Measurements from ENCODE around the gene CISD1. TPM values are rescaled to one million over a fixed set of nuclear protein-coding genes. Genes with fewer than 3 reads are reported as not detected.

CISD1 gene
- total and polyA plus RNA-seq, 10 of the 15 experiments (the other 5 are each of a cell fraction or from before 2014, with no cell fraction given): 23.0 to 162 (median 58.5) TPM

DNA sequence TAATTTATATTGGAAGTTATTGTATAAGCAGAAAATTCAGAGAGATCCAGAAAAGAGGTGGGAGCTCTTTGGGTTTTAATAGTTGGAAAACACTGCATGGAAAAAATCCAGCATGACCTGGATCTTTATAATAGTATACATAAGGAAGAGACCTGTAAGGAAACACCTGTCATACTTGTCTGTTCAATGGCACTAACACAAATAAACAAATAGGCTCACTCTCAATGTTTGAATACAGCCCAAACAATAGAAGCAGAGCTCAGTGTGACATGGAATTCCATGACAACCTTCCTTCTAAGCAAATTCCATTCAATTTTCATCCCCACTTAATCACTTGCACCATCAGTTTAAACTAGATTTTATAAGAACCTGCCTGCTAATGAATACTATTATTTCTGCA lies 31.7 kb downstream of the CISD1 start (continued):
- TF ChIP-seq DPF2 (IDR thresholded peaks at IDR 0.05) (no peak), BHLHE40 (IDR thresholded peaks at IDR 0.05; ENCODE audit: borderline replicate concordance in 1 of 2, low read depth in 2 of 2, low read length in 1 of 2) (no peak), RUNX3 (IDR thresholded peaks at IDR 0.05; ENCODE audit: low read length) (no peak), HDGF (IDR thresholded peaks at IDR 0.05) (no peak), BMI1 (IDR thresholded peaks at IDR 0.05; ENCODE audit: borderline replicate concordance) (no peak)
- TF ChIP-seq, protein P1, sequence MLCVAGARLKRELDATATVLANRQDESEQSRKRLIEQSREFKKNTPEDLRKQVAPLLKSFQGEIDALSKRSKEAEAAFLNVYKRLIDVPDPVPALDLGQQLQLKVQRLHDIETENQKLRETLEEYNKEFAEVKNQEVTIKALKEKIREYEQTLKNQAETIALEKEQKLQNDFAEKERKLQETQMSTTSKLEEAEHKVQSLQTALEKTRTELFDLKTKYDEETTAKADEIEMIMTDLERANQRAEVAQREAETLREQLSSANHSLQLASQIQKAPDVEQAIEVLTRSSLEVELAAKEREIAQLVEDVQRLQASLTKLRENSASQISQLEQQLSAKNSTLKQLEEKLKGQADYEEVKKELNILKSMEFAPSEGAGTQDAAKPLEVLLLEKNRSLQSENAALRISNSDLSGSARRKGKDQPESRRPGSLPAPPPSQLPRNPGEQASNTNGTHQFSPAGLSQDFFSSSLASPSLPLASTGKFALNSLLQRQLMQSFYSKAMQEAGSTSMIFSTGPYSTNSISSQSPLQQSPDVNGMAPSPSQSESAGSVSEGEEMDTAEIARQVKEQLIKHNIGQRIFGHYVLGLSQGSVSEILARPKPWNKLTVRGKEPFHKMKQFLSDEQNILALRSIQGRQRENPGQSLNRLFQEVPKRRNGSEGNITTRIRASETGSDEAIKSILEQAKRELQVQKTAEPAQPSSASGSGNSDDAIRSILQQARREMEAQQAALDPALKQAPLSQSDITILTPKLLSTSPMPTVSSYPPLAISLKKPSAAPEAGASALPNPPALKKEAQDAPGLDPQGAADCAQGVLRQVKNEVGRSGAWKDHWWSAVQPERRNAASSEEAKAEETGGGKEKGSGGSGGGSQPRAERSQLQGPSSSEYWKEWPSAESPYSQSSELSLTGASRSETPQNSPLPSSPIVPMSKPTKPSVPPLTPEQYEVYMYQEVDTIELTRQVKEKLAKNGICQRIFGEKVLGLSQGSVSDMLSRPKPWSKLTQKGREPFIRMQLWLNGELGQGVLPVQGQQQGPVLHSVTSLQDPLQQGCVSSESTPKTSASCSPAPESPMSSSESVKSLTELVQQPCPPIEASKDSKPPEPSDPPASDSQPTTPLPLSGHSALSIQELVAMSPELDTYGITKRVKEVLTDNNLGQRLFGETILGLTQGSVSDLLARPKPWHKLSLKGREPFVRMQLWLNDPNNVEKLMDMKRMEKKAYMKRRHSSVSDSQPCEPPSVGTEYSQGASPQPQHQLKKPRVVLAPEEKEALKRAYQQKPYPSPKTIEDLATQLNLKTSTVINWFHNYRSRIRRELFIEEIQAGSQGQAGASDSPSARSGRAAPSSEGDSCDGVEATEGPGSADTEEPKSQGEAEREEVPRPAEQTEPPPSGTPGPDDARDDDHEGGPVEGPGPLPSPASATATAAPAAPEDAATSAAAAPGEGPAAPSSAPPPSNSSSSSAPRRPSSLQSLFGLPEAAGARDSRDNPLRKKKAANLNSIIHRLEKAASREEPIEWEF (IDR thresholded peaks at IDR 0.05; ENCODE audit: insufficient replicate concordance, low read depth, low read length): no peak

DNA sequence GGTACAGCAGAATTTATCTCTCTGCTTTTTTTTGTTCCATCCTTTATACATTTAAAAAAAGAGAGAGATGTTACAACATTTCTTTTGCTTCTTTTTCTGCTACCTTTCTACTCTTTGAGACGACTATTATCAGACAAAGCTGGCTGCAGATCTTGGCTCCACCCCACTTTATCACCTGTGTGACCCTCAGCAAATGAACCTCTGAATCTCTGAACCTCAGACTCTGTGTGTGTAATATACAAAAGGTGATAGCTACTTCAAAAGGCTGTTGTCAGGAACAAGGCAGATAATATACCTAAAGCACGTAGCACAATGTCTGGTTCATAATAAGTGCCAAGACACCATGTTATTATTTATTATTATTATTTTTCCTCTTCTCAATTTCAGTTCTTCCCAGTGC lies 33.3 kb downstream of the CISD1 start:
- no peak for DNase-seq (ENCODE audit: low read depth, low spot score)
- Histone ChIP-seq H3K4me3 (no peak overlapping the region), H2AFZ (ENCODE audit: control insufficient read depth, low read depth, low read length) (no peak overlapping the region), H3K36me3 (ENCODE audit: control insufficient read depth in 2 of 2, insufficient read depth in 2 of 2, low read length in 1 of 2) (no peaks in the 10 kb centered on the region), H3K79me2 (ENCODE audit: control insufficient read depth, insufficient read depth, low read length) (no peaks in the 10 kb centered on the region), H3K9ac (ENCODE audit: control insufficient read depth, insufficient read depth, low read length) (no peak overlapping the region), H3K27me3 (replicated peaks in 1 of 2; ENCODE audit: control insufficient read depth in 2 of 2, insufficient read depth in 2 of 2, low read length in 1 of 2) (no peaks in the 10 kb centered on the region), H4K20me1 (ENCODE audit: control insufficient read depth, insufficient read depth) (no peaks in the 10 kb centered on the region), H3K9me3 (replicated peaks; ENCODE audit: control insufficient read depth, insufficient read depth, low read length) (no peaks in the 10 kb centered on the region), H3K27ac (ENCODE audit: control insufficient read depth, insufficient read depth) (no peak overlapping the region), H3K4me1 (ENCODE audit: control insufficient read depth, insufficient read depth, low read length) (no peaks in the 10 kb centered on the region), H3K4me2 (ENCODE audit: control insufficient read depth, insufficient read depth) (no peak overlapping the region)
- in situ Hi-C loops (cut with MboI): no loop called here
- FAIRE-seq: no peak
- BruUV-seq (replicated peaks): no TSS peak
- intact Hi-C loops (cut with micrococcal nuclease; ENCODE audit: unreplicated experiment): no loop called here
- ATAC-seq: no peak
- 47% methylated on average over 2 of the region's 2 CpGs for WGBS (ENCODE audit: insufficient coverage, insufficient replicate concordance, low lambda C conversion rate, missing lambda C conversion rate)
- ChIA-PET CTCF (interaction anchor here (1.6 to 4.8 kb wide), 6 partner anchors 11 to 228 kb away, joined by 7 to 67 read pairs (median 34); partner anchors contain the start of gene TFAM), SMC1A (ENCODE audit: uncharacterized antibody, unreplicated experiment) (interaction anchor here (1.0 to 4.2 kb wide), 6 partner anchors 11 to 147 kb away, joined by 3 to 58 read pairs (median 3); partner anchors contain the start of gene TFAM), RAD21 (ENCODE audit: unreplicated experiment) (interaction anchor here (0.7 to 4.1 kb wide), 4 partner anchors 11 to 125 kb away, joined by 3 to 41 read pairs (median 4); partner anchors contain the start of gene TFAM), POLR2A (interaction anchor here (0.7 to 1.5 kb wide), 2 partner anchors 82 to 84 kb away, joined by 4 to 6 read pairs; no protein-coding TSS in a partner anchor)
- TF ChIP-seq, protein P2, sequence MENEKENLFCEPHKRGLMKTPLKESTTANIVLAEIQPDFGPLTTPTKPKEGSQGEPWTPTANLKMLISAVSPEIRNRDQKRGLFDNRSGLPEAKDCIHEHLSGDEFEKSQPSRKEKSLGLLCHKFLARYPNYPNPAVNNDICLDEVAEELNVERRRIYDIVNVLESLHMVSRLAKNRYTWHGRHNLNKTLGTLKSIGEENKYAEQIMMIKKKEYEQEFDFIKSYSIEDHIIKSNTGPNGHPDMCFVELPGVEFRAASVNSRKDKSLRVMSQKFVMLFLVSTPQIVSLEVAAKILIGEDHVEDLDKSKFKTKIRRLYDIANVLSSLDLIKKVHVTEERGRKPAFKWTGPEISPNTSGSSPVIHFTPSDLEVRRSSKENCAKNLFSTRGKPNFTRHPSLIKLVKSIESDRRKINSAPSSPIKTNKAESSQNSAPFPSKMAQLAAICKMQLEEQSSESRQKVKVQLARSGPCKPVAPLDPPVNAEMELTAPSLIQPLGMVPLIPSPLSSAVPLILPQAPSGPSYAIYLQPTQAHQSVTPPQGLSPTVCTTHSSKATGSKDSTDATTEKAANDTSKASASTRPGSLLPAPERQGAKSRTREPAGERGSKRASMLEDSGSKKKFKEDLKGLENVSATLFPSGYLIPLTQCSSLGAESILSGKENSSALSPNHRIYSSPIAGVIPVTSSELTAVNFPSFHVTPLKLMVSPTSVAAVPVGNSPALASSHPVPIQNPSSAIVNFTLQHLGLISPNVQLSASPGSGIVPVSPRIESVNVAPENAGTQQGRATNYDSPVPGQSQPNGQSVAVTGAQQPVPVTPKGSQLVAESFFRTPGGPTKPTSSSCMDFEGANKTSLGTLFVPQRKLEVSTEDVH (IDR thresholded peaks at IDR 0.05; ENCODE audit: low read depth, partially characterized antibody): no peak
- TF ChIP-seq ESRRA (IDR thresholded peaks at IDR 0.05; ENCODE audit: low read length): no peak

Measured in GM12878 (cell line).